Erythroblast (primary cell): ENCODE data around the gene SLC24A3.
A peak's percentile ranks its signal among the peaks of the same experiment; 100 is the strongest.

Experiments used
- DNase-seq, 2 experiments: peaks; one replicate each; lab custom pipeline; 2025; lab: John Stamatoyannopoulos, UW
- GATA1 ChIP-seq: IDR thresholded peaks from 2 replicates; pipeline ENCODE4 v1.6.1; 2011; ENCODE audit warnings: low read depth, mild to moderate bottlenecking, control low read depth, low read length, moderate library complexity
- POLR2A ChIP-seq: IDR thresholded peaks from 2 replicates; pipeline ENCODE4 v1.6.1; 2011; ENCODE audit warnings: mild to moderate bottlenecking, low read length

Gene SLC24A3

GRCh38 chr20:19423097-19423899, 210.9 kb downstream of the SLC24A3 start:
- TF ChIP-seq POLR2A (no peak), GATA1 (no peak)
- DNase-seq: no peak

- DNase-seq: no peak
- TF ChIP-seq GATA1: no peak
- no peak for TF ChIP-seq POLR2A
Observed at GRCh38 chr20:19423900-19424620, 211.6 kb downstream of the SLC24A3 start.

- DNase-seq: no peak
- TF ChIP-seq GATA1: no peak
Observed at GRCh38 chr20:19426356-19426755, 213.9 kb downstream of the SLC24A3 start.

- no peak for DNase-seq
- TF ChIP-seq POLR2A (no peak), GATA1 (no peak)
Observed at GRCh38 chr20:19427480-19427879, 215.0 kb downstream of the SLC24A3 start.

GRCh38 chr20:19427913-19428312, 215.5 kb downstream of the SLC24A3 start:
- DNase-seq: no peak

GRCh38 chr20:19428324-19428723, 215.9 kb downstream of the SLC24A3 start:
- TF ChIP-seq GATA1 (no peak), POLR2A (no peak)
- no peak for DNase-seq

More at GRCh38 chr20:19427913-19428312, 215.5 kb downstream of the SLC24A3 start:
- TF ChIP-seq POLR2A (no peak), GATA1 (no peak)

- no peak for DNase-seq
- TF ChIP-seq POLR2A: no peak
- TF ChIP-seq GATA1: no peak
Observed at GRCh38 chr20:19429538-19429937, 217.1 kb downstream of the SLC24A3 start.

- DNase-seq: no peak
- TF ChIP-seq POLR2A (no peak), GATA1 (no peak)
Observed at GRCh38 chr20:19430641-19431315, 218.3 kb downstream of the SLC24A3 start.

GRCh38 chr20:19431316-19431700, 218.9 kb downstream of the SLC24A3 start:
- TF ChIP-seq POLR2A (no peak), GATA1 (no peak)
- DNase-seq: peak in 1 of 2 experiments; percentile 18

- no peak for DNase-seq
- TF ChIP-seq GATA1 (no peak), POLR2A (no peak)
Observed at GRCh38 chr20:19431906-19432305, 219.5 kb downstream of the SLC24A3 start.

GRCh38 chr20:19433371-19434350, 221.2 kb downstream of the SLC24A3 start:
- DNase-seq: no peak
- no peak for TF ChIP-seq GATA1
- TF ChIP-seq POLR2A: no peak

- TF ChIP-seq POLR2A (no peak), GATA1 (no peak)
Observed at GRCh38 chr20:19435316-19435715, 222.9 kb downstream of the SLC24A3 start.

GRCh38 chr20:19435821-19436220, 223.4 kb downstream of the SLC24A3 start:
- no peak for DNase-seq
- TF ChIP-seq GATA1 (no peak), POLR2A (no peak)

More at GRCh38 chr20:19435316-19435715, 222.9 kb downstream of the SLC24A3 start:
- DNase-seq: no peak
